ENCODE results near the gene FBXW4. TPM values are rescaled to one million over a fixed set of nuclear protein-coding genes. Genes with fewer than 3 reads are reported as not detected.

The FBXW4 gene
- total RNA-seq, 1 donor = 41.9 TPM

DNA sequence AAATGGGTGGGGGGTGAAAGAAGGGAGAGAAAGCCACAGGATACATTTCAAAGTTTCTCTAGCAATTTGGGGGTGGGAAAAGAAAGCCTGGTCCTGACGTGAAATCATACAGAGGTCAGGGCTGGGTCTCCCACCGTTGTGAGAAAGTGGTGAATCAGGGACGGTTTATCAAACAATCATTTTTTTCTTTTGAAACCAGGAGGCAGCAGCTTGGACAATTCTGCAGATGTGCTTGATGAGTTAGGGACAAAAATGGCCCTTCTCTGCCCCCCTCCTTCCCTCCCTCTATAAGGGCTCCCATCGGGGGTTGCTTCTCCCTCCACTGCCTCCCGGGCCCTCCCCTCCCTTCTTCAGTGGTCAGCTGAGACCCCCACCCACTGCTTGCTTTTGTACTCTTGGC lies 43.6 kb downstream of the FBXW4 start:
- TF ChIP-seq, protein P1, sequence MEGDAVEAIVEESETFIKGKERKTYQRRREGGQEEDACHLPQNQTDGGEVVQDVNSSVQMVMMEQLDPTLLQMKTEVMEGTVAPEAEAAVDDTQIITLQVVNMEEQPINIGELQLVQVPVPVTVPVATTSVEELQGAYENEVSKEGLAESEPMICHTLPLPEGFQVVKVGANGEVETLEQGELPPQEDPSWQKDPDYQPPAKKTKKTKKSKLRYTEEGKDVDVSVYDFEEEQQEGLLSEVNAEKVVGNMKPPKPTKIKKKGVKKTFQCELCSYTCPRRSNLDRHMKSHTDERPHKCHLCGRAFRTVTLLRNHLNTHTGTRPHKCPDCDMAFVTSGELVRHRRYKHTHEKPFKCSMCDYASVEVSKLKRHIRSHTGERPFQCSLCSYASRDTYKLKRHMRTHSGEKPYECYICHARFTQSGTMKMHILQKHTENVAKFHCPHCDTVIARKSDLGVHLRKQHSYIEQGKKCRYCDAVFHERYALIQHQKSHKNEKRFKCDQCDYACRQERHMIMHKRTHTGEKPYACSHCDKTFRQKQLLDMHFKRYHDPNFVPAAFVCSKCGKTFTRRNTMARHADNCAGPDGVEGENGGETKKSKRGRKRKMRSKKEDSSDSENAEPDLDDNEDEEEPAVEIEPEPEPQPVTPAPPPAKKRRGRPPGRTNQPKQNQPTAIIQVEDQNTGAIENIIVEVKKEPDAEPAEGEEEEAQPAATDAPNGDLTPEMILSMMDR (IDR thresholded peaks at IDR 0.05; ENCODE audit: insufficient read depth, low read depth, low read length) = no peak
- no peak for DNase-seq (ENCODE audit: low read depth)
- no peak overlapping the region for H3K4me3 ChIP-seq (ENCODE audit: low read depth, low read length)

GRCh38 chr10:101650863-101651262 lies 44.1 kb downstream of the FBXW4 start:
- TF ChIP-seq, protein P1 (IDR thresholded peaks at IDR 0.05; ENCODE audit: insufficient read depth, low read depth, low read length) = no peak
- no peak overlapping the region for H3K4me3 ChIP-seq (ENCODE audit: low read depth, low read length)
- no peak for DNase-seq (ENCODE audit: low read depth)

DNA sequence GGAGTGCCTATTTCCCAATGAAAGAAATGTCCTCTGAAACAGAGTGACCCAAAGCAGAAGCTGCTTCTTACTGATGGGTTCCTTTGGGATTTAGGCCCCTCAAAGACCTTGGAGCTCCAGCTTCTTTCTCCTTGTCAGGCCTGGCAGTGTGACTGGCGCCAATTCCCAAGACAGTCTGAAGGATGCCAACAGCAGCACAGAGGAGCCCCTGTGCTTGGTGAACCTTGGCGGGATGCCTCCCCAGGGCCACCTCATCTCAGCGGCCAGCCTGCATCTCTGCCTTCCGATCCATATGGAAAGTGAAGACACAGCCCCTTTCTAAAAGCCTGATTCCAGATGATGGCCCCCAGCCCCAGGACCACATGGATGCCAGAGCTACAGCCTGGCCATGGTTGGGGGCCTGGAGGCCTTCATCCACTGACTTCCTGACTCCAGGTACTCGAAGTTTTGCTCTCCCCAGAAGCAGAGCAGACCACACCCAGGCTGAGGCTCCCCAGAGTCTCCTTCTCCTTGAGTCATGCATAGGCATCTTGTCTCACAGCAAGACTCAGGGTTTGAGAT lies 45.4 kb downstream of the FBXW4 start:
- TF ChIP-seq, protein P1 (IDR thresholded peaks at IDR 0.05; ENCODE audit: insufficient read depth, low read depth, low read length) = no peak
- no peak for DNase-seq (ENCODE audit: low read depth)

DNA sequence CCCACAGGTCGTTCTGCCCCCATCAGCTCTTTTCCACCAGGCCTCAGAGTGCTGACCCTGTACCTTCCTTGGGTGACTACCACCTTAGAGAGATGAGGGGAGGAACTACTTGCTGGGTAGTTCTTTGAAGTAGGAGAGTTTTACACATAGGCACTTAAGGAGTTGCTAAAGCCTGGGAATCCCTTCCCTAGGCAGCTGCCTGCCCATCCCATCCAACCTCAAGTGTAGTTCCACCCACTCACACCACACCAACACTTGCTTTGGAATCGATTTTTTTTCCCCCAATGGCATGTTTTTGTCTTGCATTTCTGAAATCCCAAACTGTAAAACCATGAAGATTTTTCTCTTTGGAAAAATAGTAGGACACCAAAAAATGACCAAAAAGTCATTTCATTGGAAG lies 47.7 kb downstream of the FBXW4 start:
- no peak overlapping the region for H3K4me3 ChIP-seq (ENCODE audit: low read depth, low read length)
- no peak for DNase-seq (ENCODE audit: low read depth)
- TF ChIP-seq, protein P1 (IDR thresholded peaks at IDR 0.05; ENCODE audit: insufficient read depth, low read depth, low read length) = no peak

More for the DNA sequence above, 45.4 kb downstream of the FBXW4 start:
- no peak overlapping the region for H3K4me3 ChIP-seq (ENCODE audit: low read depth, low read length)

GRCh38 chr10:101646364-101646763 lies 48.6 kb downstream of the FBXW4 start:
- DNase-seq (ENCODE audit: low read depth) = no peak
- H3K4me3 ChIP-seq (ENCODE audit: low read depth, low read length) = no peak overlapping the region
- TF ChIP-seq, protein P1 (IDR thresholded peaks at IDR 0.05; ENCODE audit: insufficient read depth, low read depth, low read length) = no peak

- TF ChIP-seq, protein P1 (IDR thresholded peaks at IDR 0.05; ENCODE audit: insufficient read depth, low read depth, low read length) = no peak
- H3K4me3 ChIP-seq (ENCODE audit: low read depth, low read length) = no peak overlapping the region
- no peak for DNase-seq (ENCODE audit: low read depth)
Measured at GRCh38 chr10:101645659-101646058, 49.3 kb downstream of the FBXW4 start.

GRCh38 chr10:101644002-101644401 lies 51.0 kb downstream of the FBXW4 start:
- H3K4me3 ChIP-seq (ENCODE audit: low read depth, low read length) = no peak overlapping the region
- DNase-seq (ENCODE audit: low read depth) = no peak
- TF ChIP-seq, protein P1 (IDR thresholded peaks at IDR 0.05; ENCODE audit: insufficient read depth, low read depth, low read length) = no peak
